Inflammatory macrophage treated with lipopolysaccharide for 1 hour (primary cell): ENCODE data around the gene MTMR3.

Experiments
- DNase-seq, 2 donors: peaks; one replicate each; pipeline ENCODE4 v3.0.0-alpha.2; 2020 to 2022

The MTMR3 gene

GRCh38 chr22:30004694-30005093 is 121.7 kb downstream of the MTMR3 start:
- no peak for DNase-seq

- peak; percentile 37 to 92 for DNase-seq
Observed at GRCh38 chr22:30005213-30005857, 122.4 kb downstream of the MTMR3 start.

- no peak for DNase-seq
Observed at GRCh38 chr22:30007361-30007760, 124.4 kb downstream of the MTMR3 start.

- no peak for DNase-seq
Observed at GRCh38 chr22:30008401-30008800, 125.4 kb downstream of the MTMR3 start.

GRCh38 chr22:30009478-30009877 is 126.5 kb downstream of the MTMR3 start:
- DNase-seq: no peak

GRCh38 chr22:30010789-30011405 is 127.9 kb downstream of the MTMR3 start:
- no peak for DNase-seq

- no peak for DNase-seq
Observed at GRCh38 chr22:30013201-30013600, 130.2 kb downstream of the MTMR3 start.

GRCh38 chr22:30014244-30014643 is 131.3 kb downstream of the MTMR3 start:
- peak in 1 of 2 donors; percentile 9 for DNase-seq

- no peak for DNase-seq
Observed at GRCh38 chr22:30015229-30015797, 132.3 kb downstream of the MTMR3 start.

- DNase-seq: no peak
Observed at GRCh38 chr22:30015846-30016245, 132.9 kb downstream of the MTMR3 start.

GRCh38 chr22:30016596-30016995 is 133.6 kb downstream of the MTMR3 start:
- DNase-seq: no peak

- DNase-seq: no peak
Observed at GRCh38 chr22:30017375-30018223, 134.6 kb downstream of the MTMR3 start.

- no peak for DNase-seq
Observed at GRCh38 chr22:30020511-30020910, 137.5 kb downstream of the MTMR3 start.

GRCh38 chr22:30021338-30021737 is 138.4 kb downstream of the MTMR3 start:
- no peak for DNase-seq

- no peak for DNase-seq
Observed at GRCh38 chr22:30021881-30022619, 139.1 kb downstream of the MTMR3 start.

- DNase-seq: peak; percentile 66 to 81
Observed at GRCh38 chr22:30023099-30023660, 140.2 kb downstream of the MTMR3 start.

- no peak for DNase-seq
Observed at GRCh38 chr22:30024231-30024630, 141.3 kb downstream of the MTMR3 start.

- DNase-seq: no peak
Observed at GRCh38 chr22:30025221-30025620, 142.2 kb downstream of the MTMR3 start.

GRCh38 chr22:30026756-30027155 is 143.8 kb downstream of the MTMR3 start:
- DNase-seq: no peak

GRCh38 chr22:30027169-30027568 is 144.2 kb downstream of the MTMR3 start:
- DNase-seq: no peak

GRCh38 chr22:30027791-30028190 is 144.8 kb downstream of the MTMR3 start:
- no peak for DNase-seq

GRCh38 chr22:30028731-30029130 is 145.8 kb downstream of the MTMR3 start:
- no peak for DNase-seq
